Nephron (organoid): ENCODE results near the gene CFAP97D2.
"Not testable (repeated sequence)": the region's sequence is repeated elsewhere in the genome, so short reads cannot be mapped to it uniquely, and the experiment has no call there.

Experiments
- H3K27ac Mint-ChIP-seq, 3 experiments: 2 replicates each; pipeline ENCODE4 v1.8.0; 2020; ENCODE audit warnings: mixed read lengths in 3 of 3, mild to moderate bottlenecking in 2 of 3, moderate library complexity in 1 of 3
- H3K27me3 Mint-ChIP-seq: 2 replicates; pipeline ENCODE4 v1.8.0; 2021; ENCODE audit warnings: low read depth, mild to moderate bottlenecking, moderate library complexity, mixed read lengths
- H3K36me3 Mint-ChIP-seq: 2 replicates; pipeline ENCODE4 v1.8.0; 2020; ENCODE audit warnings: low read depth, mixed read lengths
- H3K4me1 Mint-ChIP-seq: 2 replicates; pipeline ENCODE4 v1.8.0; 2020; ENCODE audit warnings: mixed read lengths
- H3K4me3 Mint-ChIP-seq, 3 experiments: 2 replicates each; pipeline ENCODE4 v1.8.0; 2020; ENCODE audit warnings: mild to moderate bottlenecking in 3 of 3, mixed read lengths in 3 of 3, moderate library complexity in 2 of 3
- H3K9me3 Mint-ChIP-seq: 2 replicates; pipeline ENCODE4 v1.8.0; 2020; ENCODE audit warnings: mixed read lengths
- TF ChIP-seq, protein P1 (sequence below), 3 experiments: fragments of 200-600 bp; sonication (generic); IDR thresholded peaks; one replicate each; pipeline ENCODE4 v1.5.0; 2021; ENCODE audit warnings: antibody characterized with exemption in 3 of 3; ENCODE audit not compliant: unreplicated experiment in 3 of 3

The CFAP97D2 gene

DNA sequence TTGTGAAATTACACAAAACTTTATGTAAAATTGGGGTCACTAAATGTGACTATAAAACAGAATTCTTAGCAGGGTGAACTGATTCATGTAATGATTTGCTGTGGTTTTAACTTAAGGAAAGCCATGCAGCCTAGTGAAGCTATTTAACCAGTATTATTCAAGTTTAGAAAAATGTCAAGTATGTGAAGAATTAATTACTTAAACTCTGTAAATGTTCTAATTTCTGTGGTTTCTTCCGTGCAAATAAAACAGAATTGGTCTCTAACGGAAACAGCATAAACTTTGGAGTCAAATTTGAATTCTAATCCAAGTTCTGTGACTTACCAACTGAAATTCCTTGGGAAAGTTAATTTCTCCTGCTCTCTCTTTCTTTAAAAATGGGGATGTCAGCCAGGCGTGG is 69.0 kb downstream of the CFAP97D2 start:
- peaks cover 81% of the 10 kb centered on the region for H3K36me3 Mint-ChIP-seq
- TF ChIP-seq, protein P1, sequence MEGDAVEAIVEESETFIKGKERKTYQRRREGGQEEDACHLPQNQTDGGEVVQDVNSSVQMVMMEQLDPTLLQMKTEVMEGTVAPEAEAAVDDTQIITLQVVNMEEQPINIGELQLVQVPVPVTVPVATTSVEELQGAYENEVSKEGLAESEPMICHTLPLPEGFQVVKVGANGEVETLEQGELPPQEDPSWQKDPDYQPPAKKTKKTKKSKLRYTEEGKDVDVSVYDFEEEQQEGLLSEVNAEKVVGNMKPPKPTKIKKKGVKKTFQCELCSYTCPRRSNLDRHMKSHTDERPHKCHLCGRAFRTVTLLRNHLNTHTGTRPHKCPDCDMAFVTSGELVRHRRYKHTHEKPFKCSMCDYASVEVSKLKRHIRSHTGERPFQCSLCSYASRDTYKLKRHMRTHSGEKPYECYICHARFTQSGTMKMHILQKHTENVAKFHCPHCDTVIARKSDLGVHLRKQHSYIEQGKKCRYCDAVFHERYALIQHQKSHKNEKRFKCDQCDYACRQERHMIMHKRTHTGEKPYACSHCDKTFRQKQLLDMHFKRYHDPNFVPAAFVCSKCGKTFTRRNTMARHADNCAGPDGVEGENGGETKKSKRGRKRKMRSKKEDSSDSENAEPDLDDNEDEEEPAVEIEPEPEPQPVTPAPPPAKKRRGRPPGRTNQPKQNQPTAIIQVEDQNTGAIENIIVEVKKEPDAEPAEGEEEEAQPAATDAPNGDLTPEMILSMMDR (IDR thresholded peaks at IDR 0.05; ENCODE audit: unreplicated experiment in 3 of 3) = no peak
- no peak overlapping the region for H3K27ac Mint-ChIP-seq
- no peaks in the 10 kb centered on the region for H3K27me3 Mint-ChIP-seq
- H3K4me3 Mint-ChIP-seq = no peak overlapping the region
- H3K4me1 Mint-ChIP-seq = no peaks in the 10 kb centered on the region
- no peaks in the 10 kb centered on the region for H3K9me3 Mint-ChIP-seq

DNA sequence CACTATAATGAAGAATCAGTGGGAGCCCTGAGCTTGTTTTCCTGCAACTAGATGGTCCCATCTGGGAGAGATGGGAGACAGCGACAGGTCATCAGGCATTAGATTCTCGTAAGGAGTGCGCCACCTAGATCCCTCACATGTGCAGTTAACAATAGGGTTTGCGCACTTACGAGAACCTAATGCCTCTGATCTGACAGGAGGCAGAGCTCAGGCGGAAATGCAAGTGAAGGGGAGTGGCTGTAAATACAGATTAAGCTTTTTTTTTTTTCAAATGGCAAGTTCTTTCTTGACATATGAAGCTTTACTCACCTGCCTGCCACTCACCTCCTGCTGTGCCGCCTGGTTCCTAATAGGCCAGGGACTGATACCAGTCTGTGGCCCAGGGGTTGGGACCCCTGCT is 70.0 kb downstream of the CFAP97D2 start:
- no peaks in the 10 kb centered on the region for H3K27me3 Mint-ChIP-seq
- peaks cover 80% of the 10 kb centered on the region for H3K36me3 Mint-ChIP-seq
- H3K4me3 Mint-ChIP-seq = no peak overlapping the region
- no peak overlapping the region for H3K27ac Mint-ChIP-seq
- no peaks in the 10 kb centered on the region for H3K4me1 Mint-ChIP-seq
- TF ChIP-seq, protein P1 (IDR thresholded peaks at IDR 0.05; ENCODE audit: unreplicated experiment in 3 of 3) = no peak
- no peaks in the 10 kb centered on the region for H3K9me3 Mint-ChIP-seq

DNA sequence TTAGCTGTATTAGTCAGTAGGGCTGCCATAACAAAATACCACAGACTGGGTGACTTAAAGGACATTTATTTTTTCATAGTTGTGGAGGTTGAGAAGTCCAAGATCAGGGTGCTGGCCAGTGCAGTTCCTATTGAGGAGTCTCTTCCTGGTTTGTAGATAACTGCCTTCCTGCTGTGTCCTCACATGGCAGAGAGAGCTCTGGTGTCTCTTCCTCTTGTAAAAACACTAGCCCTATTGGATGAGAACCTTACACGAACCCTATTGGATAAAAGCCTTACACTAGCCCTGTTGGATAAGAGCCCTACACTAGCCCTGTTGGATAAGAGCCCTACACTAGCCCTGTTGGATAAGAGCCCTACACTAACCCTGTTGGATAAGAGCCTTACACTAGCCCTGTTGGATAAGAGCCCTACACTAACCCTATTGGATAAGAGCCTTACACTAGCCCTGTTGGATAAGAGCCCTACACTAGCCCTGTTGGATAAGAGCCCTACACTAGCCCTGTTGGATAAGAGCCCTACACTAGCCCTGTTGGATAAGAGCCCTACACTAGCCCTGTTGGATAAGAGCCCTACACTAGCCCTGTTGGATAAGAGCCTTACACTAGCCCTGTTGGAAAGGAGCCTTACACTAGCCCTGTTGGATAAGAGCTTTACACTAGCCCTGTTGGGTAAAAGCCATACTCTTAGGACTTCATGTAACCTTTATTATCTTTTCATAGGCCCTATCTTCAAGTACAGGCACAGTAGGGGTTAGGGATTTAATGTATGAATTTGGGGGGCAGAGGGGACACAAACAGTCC is 72.8 kb downstream of the CFAP97D2 start:
- H3K4me1 Mint-ChIP-seq, H3K9me3 Mint-ChIP-seq, H3K27me3 Mint-ChIP-seq, H3K4me3 Mint-ChIP-seq, H3K27ac Mint-ChIP-seq: not testable (repeated sequence)
- H3K36me3 Mint-ChIP-seq = peaks cover 78% of the 10 kb centered on the region

DNA sequence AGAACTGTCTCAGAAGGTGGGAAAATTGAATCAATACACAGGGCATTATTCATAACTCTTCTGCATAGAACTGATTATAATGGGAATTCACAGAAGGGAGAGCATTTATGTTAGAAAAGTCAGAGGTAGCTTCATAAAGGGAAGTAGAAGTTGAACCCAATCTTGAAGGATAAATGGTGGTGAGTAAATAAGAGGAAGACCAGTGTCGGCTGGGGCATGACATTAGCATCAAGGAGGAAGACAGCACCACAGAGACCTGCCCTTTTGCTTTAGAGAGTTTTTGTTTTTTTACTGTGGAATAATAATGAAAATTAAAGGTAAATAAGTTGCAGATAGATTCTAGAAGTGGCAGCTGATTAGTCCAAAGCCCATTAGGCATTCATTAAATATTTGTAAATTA is 77.5 kb downstream of the CFAP97D2 start:
- Mint-ChIP-seq H3K9me3 (no peaks in the 10 kb centered on the region), H3K27ac (no peak overlapping the region)

DNA sequence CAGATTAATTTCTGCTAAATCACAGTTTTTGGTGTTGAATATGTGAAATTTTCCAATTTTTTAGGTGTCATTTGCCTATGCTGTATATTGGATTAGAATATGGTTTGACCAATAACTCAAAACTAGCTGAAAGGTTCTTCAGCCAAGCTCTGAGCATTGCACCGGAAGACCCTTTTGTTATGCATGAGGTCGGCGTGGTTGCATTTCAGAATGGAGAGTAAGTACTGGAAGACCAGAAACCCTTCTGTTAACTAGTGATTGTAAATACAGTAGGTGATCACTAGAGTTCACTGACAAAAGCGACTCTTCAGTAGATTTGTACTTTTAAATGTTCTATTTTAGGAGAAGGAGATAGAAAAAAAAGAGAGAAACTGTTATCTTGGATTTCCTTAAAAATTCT is 78.0 kb downstream of the CFAP97D2 start:
- TF ChIP-seq, protein P1 (IDR thresholded peaks at IDR 0.05; ENCODE audit: unreplicated experiment in 3 of 3) = no peak
- no peak overlapping the region for H3K4me3 Mint-ChIP-seq
- H3K27ac Mint-ChIP-seq = no peak overlapping the region
- no peaks in the 10 kb centered on the region for H3K4me1 Mint-ChIP-seq
- no peaks in the 10 kb centered on the region for H3K9me3 Mint-ChIP-seq
- H3K36me3 Mint-ChIP-seq = peaks cover 81% of the 10 kb centered on the region
- no peaks in the 10 kb centered on the region for H3K27me3 Mint-ChIP-seq

More for the DNA sequence above, 77.5 kb downstream of the CFAP97D2 start:
- TF ChIP-seq, protein P1 (IDR thresholded peaks at IDR 0.05; ENCODE audit: unreplicated experiment in 3 of 3) = no peak
- H3K36me3 Mint-ChIP-seq = peaks cover 81% of the 10 kb centered on the region
- H3K4me3 Mint-ChIP-seq = no peak overlapping the region
- H3K27me3 Mint-ChIP-seq = no peaks in the 10 kb centered on the region
- no peaks in the 10 kb centered on the region for H3K4me1 Mint-ChIP-seq

DNA sequence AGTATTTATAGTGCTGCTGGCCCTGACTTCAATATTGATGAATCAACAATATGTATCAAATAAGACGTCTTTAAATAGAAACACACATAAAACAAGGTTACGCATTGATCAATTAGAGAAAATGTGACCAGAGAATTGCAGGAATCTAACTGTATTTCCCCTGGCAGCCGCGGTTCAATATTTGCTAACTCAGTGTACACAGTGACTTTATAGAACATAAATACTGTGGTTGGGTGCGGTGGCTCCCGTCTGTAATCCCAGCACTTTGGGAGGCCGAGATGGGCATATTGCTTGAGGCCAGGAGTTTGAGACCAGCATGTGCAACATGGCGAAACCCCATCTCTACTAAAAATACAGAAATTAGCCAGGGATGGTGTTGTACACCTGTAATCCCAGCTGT is 79.5 kb downstream of the CFAP97D2 start:
- no peaks in the 10 kb centered on the region for H3K27me3 Mint-ChIP-seq

More for the DNA sequence above, 79.5 kb downstream of the CFAP97D2 start:
- H3K27ac Mint-ChIP-seq = no peak overlapping the region
- TF ChIP-seq, protein P1 (IDR thresholded peaks at IDR 0.05; ENCODE audit: unreplicated experiment in 3 of 3) = no peak
- H3K9me3 Mint-ChIP-seq = no peaks in the 10 kb centered on the region
- H3K4me3 Mint-ChIP-seq = no peak overlapping the region
- peaks cover 83% of the 10 kb centered on the region for H3K36me3 Mint-ChIP-seq
- no peaks in the 10 kb centered on the region for H3K4me1 Mint-ChIP-seq
